Right lobe of liver (tissue), 6 donors: ENCODE results near the gene HYOU1. TPM values are rescaled to one million over a fixed set of nuclear protein-coding genes. Genes with fewer than 3 reads are reported as not detected.

Experiments used
- ATAC-seq, 4 donors: fragments of 200-7000 bp; cut with Tn5 transposase; one replicate each; pipeline ENCODE4 v1.9.1; 2020; ENCODE audit warnings: mild to moderate bottlenecking in 4 of 4, moderate library complexity in 4 of 4
- DNase-seq, 3 donors: peaks; one replicate each; pipeline ENCODE4 v3.0.0-alpha.2; 2020
- H3K27ac ChIP-seq, 3 donors: fragments of 200-600 bp; one replicate each; pipeline ENCODE4 v1.8.0; 2022
- H3K27me3 ChIP-seq, 2 donors: fragments of 200-600 bp; one replicate each; pipeline ENCODE4 v1.8.0; 2022
- H3K36me3 ChIP-seq, 4 donors: fragments of 200-600 bp; sonication (generic) in 1 of 4; one replicate each; pipeline versions ENCODE4 v1.5.1 to v1.8.0; 2017 to 2022; ENCODE audit warnings: control low read depth in 1 of 4
- H3K4me1 ChIP-seq, 4 donors: fragments of 200-600 bp; sonication (generic) in 1 of 4; one replicate each; pipeline versions ENCODE4 v1.5.1 to v1.8.0; 2017 to 2022; ENCODE audit warnings: control low read depth in 1 of 4
- H3K4me3 ChIP-seq, 3 donors: fragments of 200-600 bp; one replicate each; pipeline ENCODE4 v1.8.0; 2022
- H3K9me3 ChIP-seq, 4 donors: fragments of 200-600 bp; sonication (generic) in 1 of 4; one replicate each; pipeline versions ENCODE4 v1.5.1 to v1.8.0; 2017 to 2022; ENCODE audit warnings: control low read depth in 1 of 4
- CTCF ChIP-seq, 4 donors: fragments of 200-600 bp in 3 of 4; fragments of 450-650 bp in 1 of 4; IDR thresholded peaks; one replicate each; pipeline versions ENCODE4 v1.5.1 to v1.8.0; 2016 to 2022; ENCODE audit warnings: antibody characterized with exemption in 4 of 4, mild to moderate bottlenecking in 2 of 4
- POLR2A ChIP-seq: fragments of 450-650 bp; IDR thresholded peaks from one replicate; pipeline ENCODE4 v1.6.1; 2017; ENCODE audit warnings: antibody characterized with exemption, mild to moderate bottlenecking
- WGBS: methylation state at CpG from one replicate; pipeline ENCODE4 v1.1.6; 2018; ENCODE audit warnings: low coverage, low lambda C conversion rate; ENCODE audit not compliant: insufficient coverage; ENCODE audit errors: missing lambda C conversion rate; 5-methylcytosine and 5-hydroxymethylcytosine counted together
- intact Hi-C, 2 donors: fragments of 100-400 bp; cut with DNase I; formaldehyde crosslinking; loops; one replicate each; pipeline versions ENCODE4 v1.11.2 to v1.14.1; 2022
- total RNA-seq, 6 experiments: library from RNA; depleted of rRNA in 2 of 6; stranded (reverse); fragments of >200 nt in 2 of 6; fragmentation: NEBNext Ultra II Directional in 3 of 6; extraction: Animal tissue kit (Norgen Biotek cat#: 25700) in 3 of 6; gene quantifications; one replicate each; pipeline versions ENCODE4 v1.1.0 to v1.2.4, GENCODE V29; 2016 to 2023
- donor health status: DM: no; HTN: yes; CAD: no.
- donor health status: DM: no; HTN: no; CAD: no.
- donor health status: DM: no; HTN: no; CAD: no.
- donor health status: DM: no; HTN: yes; CAD: no.
- donor health status: DM: no; HTN: yes; CAD: no.

HYOU1 gene
- total RNA-seq, 6 experiments from 2014 or later = 107 to 202 (median 171) TPM

GRCh38 chr11:119048644-119049043 lies 8.4 kb downstream of the HYOU1 start:
- ATAC-seq (no peak), DNase-seq (no peak)
- no peak overlapping the region for H3K4me3 ChIP-seq
- H3K36me3 ChIP-seq = peaks cover 11 to 88% (median 56%) of the 10 kb centered on the region in 4 donors
- 90% methylated on average over 2 of the region's 9 CpGs for WGBS
- H3K9me3 ChIP-seq = no peaks in the 10 kb centered on the region
- H3K27me3 ChIP-seq = no peaks in the 10 kb centered on the region
- TF ChIP-seq CTCF (IDR thresholded peaks at IDR 0.05) = no peak
- TF ChIP-seq POLR2A = no peak
- no peak overlapping the region for H3K27ac ChIP-seq
- H3K4me1 ChIP-seq = no peaks in the 10 kb centered on the region
- intact Hi-C loops = no loop called here

DNA sequence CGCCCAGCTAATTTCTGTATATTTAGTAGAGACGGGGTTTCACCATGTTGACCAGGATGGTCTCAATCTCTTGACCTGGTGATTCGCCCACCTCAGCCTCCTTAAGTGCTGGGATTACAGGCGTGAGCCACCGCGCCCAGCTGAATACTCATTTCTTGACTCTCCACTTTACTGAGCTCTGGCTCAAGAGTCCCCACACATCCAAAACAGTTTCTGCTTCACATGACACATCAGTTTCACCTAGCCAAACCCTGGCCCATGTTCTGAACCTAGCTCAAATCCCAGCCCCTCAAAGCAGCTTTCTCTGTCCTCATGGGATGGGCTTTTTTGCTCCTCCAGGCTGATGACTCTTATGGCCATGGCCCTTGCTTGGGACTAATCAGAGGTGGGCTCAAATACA lies 9.8 kb downstream of the HYOU1 start:
- TF ChIP-seq CTCF (IDR thresholded peaks at IDR 0.05) (no peak), POLR2A (no peak)
- no peak overlapping the region for H3K27ac ChIP-seq
- no peaks in the 10 kb centered on the region for H3K4me1 ChIP-seq
- H3K27me3 ChIP-seq = no peaks in the 10 kb centered on the region
- no peaks in the 10 kb centered on the region for H3K9me3 ChIP-seq
- H3K4me3 ChIP-seq = no peak overlapping the region
- peaks cover 11 to 74% (median 46%) of the 10 kb centered on the region in 4 donors for H3K36me3 ChIP-seq
- intact Hi-C loops = no loop called here
- 82% methylated on average over 5 of the region's 6 CpGs for WGBS
- ATAC-seq (no peak), DNase-seq (no peak)

DNA sequence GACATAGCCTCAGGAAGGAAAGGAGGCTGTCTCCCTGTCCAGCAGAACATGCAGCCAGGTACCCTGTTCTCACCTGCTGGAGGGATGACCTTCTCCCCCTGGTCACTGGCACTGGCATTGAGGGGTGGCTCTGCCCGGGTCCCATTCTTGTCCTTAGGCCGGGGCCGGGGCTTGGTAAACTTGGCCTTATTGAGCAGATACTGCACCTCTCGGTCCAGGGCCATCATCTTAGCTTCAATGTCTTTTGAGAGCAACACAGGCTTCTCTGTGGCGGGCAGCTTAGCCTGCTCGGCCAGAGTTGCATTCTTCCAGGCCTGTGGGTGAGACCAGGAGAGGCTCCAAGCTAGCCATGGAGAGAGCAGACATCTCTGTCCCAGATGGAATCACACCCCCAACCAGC lies 10.5 kb downstream of the HYOU1 start:
- no peak for DNase-seq

GRCh38 chr11:119044708-119045107 lies 12.3 kb downstream of the HYOU1 start:
- H3K4me3 ChIP-seq = no peak overlapping the region
- peaks cover 9 to 49% (median 29%) of the 10 kb centered on the region in 4 donors for H3K36me3 ChIP-seq
- no peaks in the 10 kb centered on the region for H3K27me3 ChIP-seq
- no peak overlapping the region for H3K27ac ChIP-seq
- no peaks in the 10 kb centered on the region for H3K9me3 ChIP-seq
- TF ChIP-seq POLR2A (no peak), CTCF (IDR thresholded peaks at IDR 0.05) (no peak)
- ATAC-seq (peak in 2 of 4 donors; percentile 4 to 6), DNase-seq (no peak)
- no peaks in the 10 kb centered on the region for H3K4me1 ChIP-seq
- 89% methylated on average over 3 of the region's 6 CpGs for WGBS
- intact Hi-C loops = no loop called here

More for the DNA sequence above, 10.5 kb downstream of the HYOU1 start:
- peaks cover 11 to 67% (median 40%) of the 10 kb centered on the region in 4 donors for H3K36me3 ChIP-seq
- TF ChIP-seq POLR2A = no peak
- no peak for TF ChIP-seq CTCF (IDR thresholded peaks at IDR 0.05)
- H3K27ac ChIP-seq = no peak overlapping the region
- H3K4me3 ChIP-seq = no peak overlapping the region
- ATAC-seq = no peak
- intact Hi-C loops = no loop called here
- no peaks in the 10 kb centered on the region for H3K4me1 ChIP-seq
- H3K9me3 ChIP-seq = no peaks in the 10 kb centered on the region
- WGBS = 100% methylated on average over 1 of the region's 6 CpGs
- no peaks in the 10 kb centered on the region for H3K27me3 ChIP-seq

DNA sequence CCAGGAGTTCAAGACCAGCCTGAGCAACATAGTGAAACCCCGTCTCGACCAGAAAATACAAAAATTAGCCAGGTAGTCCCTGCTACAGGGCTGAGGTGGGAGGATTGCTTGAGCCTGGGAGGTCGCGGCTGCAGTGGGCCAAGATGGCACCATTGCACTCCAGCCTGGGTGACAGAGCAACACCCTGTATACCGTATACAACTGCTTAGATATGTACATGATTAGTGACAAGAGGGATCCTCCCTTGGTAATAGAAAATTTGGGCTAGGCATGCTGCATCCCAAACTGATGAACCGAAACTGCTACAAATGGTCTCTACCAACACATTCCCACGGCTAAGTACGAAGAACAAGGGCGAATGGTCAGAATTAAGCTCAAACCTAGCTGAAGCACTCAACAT lies 14.1 kb downstream of the HYOU1 start:
- H3K9me3 ChIP-seq = no peaks in the 10 kb centered on the region
- intact Hi-C loops = no loop called here
- H3K36me3 ChIP-seq = peaks cover 3 to 31% (median 17%) of the 10 kb centered on the region in 4 donors
- H3K27ac ChIP-seq = no peak overlapping the region
- no peaks in the 10 kb centered on the region for H3K27me3 ChIP-seq
- no peak for TF ChIP-seq POLR2A
- no peak for TF ChIP-seq CTCF (IDR thresholded peaks at IDR 0.05)
- ATAC-seq (peak in 1 of 4 donors; percentile 9), DNase-seq (no peak)
- no peaks in the 10 kb centered on the region for H3K4me1 ChIP-seq
- H3K4me3 ChIP-seq = no peak overlapping the region
- 89% methylated on average over 6 of the region's 9 CpGs for WGBS
